Effector CD8-positive, alpha-beta T cell (primary cell): Measurements from ENCODE around the gene KRTAP10-11.
"Not testable (repeated sequence)": the region's sequence is repeated elsewhere in the genome, so short reads cannot be mapped to it uniquely, and the experiment has no call there.

Experiments used
- DNase-seq: peaks from one replicate; lab custom pipeline; 2025; lab: John Stamatoyannopoulos, UW

KRTAP10-11 gene

DNA sequence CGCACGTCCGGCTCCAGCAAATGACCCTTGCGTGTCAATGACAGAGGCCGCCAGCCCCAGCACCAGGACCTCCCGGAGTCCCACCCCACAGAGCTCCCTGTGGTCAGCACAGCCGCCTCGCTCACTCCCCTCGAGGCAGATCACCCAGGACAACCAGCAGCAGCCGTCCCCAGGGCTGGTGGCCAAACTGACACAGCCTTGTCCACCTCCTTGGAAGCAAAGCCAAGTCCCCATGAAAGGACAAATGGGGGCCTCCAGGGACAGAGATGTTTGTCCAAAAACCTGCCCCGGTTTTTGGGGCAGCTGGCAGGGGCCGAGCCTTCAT, 6.9 kb upstream of the KRTAP10-11 start:
- DNase-seq: no peak

DNA sequence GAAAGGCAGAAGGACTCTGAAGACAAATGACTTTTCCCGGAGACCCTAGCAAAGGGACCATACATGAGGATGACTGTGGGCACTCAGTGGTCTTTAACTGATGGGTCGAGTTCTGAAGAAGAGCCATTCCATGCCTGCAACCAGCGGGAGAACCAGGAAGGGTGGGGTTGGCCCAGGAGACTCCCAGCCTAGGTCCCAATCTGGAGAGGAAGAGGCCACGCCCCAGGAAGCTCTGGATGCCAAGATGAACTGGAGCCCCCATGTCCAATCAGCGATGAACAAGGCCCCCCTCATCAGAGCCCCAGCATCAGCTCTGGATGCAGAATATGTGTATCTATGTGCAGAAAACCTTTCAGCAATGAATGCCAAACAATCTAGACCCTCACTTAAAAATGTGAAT, 5.5 kb upstream of the KRTAP10-11 start:
- no peak for DNase-seq

GRCh38 chr21:44643741-44644310, 2.4 kb upstream of the KRTAP10-11 start:
- DNase-seq: no peak

DNA sequence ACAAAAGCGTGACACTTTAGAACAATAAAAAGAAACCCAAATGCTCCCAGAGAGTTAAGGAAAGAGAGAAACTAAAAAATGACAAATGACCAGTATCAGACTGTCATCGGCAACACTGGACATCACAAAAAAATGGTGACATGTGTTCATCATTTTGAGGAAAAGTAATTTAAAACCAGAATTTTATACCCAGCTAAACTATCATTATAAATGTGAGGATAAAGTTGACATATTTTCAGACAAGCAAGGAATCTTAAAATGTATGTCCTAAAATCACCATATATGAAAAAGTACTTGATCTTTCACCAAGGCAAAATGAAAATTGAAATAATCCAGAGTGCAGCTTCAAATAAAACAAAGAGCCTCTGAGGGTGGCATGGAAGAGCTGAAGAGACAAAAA, 1.3 kb upstream of the KRTAP10-11 start:
- DNase-seq: no peak

DNA sequence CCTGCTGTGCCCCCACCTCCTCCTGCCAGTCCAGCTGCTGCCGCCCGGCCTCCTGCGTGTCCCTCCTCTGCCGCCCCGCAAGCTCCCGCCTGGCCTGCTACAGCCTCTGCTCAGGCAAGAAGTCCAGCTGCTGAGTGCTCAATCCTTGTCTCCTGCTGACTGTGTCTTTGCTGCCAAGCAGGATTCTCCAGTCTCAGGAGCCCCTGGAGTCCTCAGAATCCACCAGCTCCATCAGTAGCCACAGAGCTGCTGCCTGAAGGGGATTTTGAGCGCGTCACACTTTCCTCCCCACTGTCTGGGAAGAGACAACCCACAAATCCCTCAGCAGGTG, 973 bp downstream of the KRTAP10-11 start:
- DNase-seq: no peak

GRCh38 chr21:44648557-44649311, 2.5 kb downstream of the KRTAP10-11 start:
- DNase-seq: no peak

GRCh38 chr21:44649521-44650100, 3.4 kb downstream of the KRTAP10-11 start:
- DNase-seq: no peak

DNA sequence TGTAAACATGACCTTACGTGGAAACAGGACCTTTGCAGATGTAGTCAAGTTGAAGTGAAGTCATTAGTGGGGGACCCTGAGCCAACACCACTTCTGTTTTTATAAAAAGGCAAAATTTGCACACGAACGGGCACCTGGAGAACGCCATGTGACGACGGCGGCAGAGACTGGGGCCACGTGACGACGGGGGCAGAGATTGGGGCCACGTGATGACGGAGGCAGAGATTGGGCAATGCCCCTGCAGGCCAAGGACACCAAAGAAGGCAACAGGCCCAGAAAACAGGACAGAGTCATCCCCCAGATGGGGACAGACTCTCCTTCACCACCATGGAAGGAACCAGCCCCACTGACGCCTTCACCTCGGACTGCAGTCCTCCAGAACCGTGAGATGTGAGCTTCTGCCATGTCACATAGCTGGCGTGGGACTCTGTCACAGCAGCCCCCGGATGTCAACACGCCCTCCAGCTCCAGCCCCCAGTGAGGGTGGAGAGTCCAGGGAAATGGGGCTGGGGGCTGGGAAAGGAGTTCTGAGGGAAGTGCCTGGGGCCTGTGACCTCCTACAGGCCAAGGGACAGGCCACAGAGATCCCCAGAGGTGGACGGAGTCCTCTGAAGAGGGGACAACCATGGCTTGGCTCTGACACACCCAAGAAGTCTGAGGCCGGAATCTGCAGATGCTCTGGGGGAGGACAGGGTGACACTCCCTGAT, 4.2 kb downstream of the KRTAP10-11 start:
- DNase-seq: no peak

GRCh38 chr21:44650973-44651675, 4.9 kb downstream of the KRTAP10-11 start:
- no peak for DNase-seq

GRCh38 chr21:44653123-44653522, 6.9 kb downstream of the KRTAP10-11 start:
- no peak for DNase-seq

DNA sequence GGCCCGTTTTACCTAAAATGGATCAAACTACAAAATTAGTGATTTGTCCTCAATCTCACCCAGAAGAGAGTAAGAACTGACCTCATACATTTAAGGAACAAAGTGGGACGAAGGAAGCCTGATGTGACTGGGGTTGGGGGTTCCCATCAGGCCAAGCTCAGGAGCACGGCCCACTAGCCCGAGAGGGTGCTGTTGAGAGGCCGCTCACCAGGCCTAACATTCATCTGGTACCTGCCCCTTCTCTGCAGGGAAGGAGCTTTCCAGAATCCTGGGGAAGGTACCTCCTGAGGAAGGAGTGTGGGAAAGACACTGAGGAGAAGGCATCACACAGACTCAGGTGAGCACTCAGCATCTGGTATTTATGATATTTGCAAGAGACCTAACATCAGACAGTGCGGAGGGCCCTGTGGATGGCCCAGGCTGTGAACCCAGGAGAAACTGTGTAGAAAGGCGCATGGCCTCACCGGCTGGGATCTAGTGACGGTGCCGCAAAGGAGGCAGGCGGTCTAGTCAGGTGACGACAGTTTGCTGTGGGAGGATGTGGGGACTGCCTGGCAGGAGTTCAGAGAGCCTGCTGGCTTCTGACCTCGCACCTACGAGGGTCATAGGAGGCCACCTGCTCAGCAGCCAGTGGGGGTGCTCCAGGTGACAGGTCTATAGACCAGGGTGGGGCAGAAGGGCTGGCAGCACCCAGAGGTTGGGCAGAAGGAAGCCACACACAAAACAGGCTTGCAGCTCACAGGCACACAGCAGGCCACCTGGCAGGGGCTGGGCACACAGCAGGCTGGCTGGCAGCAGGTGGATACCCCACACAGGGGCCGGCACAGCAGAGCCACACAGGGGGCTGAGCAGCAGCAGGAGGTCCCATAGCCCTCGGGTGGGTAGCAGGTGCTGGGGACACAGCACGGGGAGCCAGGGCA, 7.7 kb downstream of the KRTAP10-11 start:
- peak; percentile 33 for DNase-seq

GRCh38 chr21:44654576-44655175, 8.5 kb downstream of the KRTAP10-11 start, which contains the start of gene KRTAP12-4:
Gene KRTAP12-4 (minus strand): TSS chr21:44654659. CDS start chr21:44654614, 45 bp downstream.
- DNase-seq: no peak

DNA sequence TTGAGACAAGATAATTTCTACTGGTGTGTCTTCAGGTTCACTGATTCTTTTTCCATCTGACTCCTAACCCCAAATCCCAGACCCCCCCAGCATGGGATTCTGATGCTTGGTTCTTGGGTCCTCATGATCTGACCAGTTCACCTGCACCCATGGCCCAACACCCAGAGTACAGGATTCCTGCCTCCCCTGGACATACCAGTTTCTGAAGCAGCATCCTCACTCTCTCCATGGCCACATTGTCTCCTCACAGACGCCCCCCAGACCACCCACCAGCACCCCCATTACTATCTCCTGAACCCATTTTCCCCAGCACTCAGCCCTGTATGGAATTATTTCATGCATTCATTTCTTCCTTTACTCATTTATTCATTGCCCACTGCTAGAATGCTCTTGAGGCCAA, 10.7 kb downstream of the KRTAP10-11 start:
- no peak for DNase-seq

- peak; percentile 32 for DNase-seq
Measured at GRCh38 chr21:44657635-44658540, 11.7 kb downstream of the KRTAP10-11 start, which contains the start of gene KRTAP12-3. Gene KRTAP12-3 (plus strand): TSS chr21:44657932. CDS start chr21:44657980, 48 bp downstream.

- DNase-seq: no peak
Measured at GRCh38 chr21:44658541-44658910, 12.3 kb downstream of the KRTAP10-11 start.

- DNase-seq: no peak
Measured at GRCh38 chr21:44658913-44659595, 12.8 kb downstream of the KRTAP10-11 start.

- not testable (repeated sequence) for DNase-seq
Measured at GRCh38 chr21:44661567-44661966, 15.4 kb downstream of the KRTAP10-11 start.

GRCh38 chr21:44664691-44665090, 18.5 kb downstream of the KRTAP10-11 start:
- DNase-seq: no peak
